ENCODE data around the gene SLC37A1.
"Not testable (repeated sequence)": the region's sequence is repeated elsewhere in the genome, so short reads cannot be mapped to it uniquely, and the experiment has no call there.

SLC37A1 gene
- total RNA-seq = 25.8 to 30.4 (median 27.8) reads per million in 3 donors

GRCh38 chr21:42513151-42513984 lies at the start of gene SLC37A1:
Gene SLC37A1, plus strand, starts transcription at chr21:42513852. Its CDS starts 4,603 bp downstream, at chr21:42518455.
- H3K4me1 ChIP-seq (ENCODE audit: control insufficient read depth, insufficient read depth, low read length, poor library complexity, severe bottlenecking) = peaks cover 14% of the 10 kb centered on the region
- H3K27me3 ChIP-seq (replicated peaks; ENCODE audit: control insufficient read depth, insufficient read depth, low read length, poor library complexity, severe bottlenecking) = no peaks in the 10 kb centered on the region
- no peaks in the 10 kb centered on the region for H3K9me3 ChIP-seq (ENCODE audit: control insufficient read depth, low read length)
- H3K4me3 ChIP-seq (ENCODE audit: insufficient read depth, low read depth, low read length, poor library complexity, severe bottlenecking) = peak within 1 kb of the TSS; percentile 97
- peaks cover 5% of the 10 kb centered on the region for H3K36me3 ChIP-seq (ENCODE audit: control insufficient read depth, insufficient read depth, low read length)
- peak in 1 of 3 donors; percentile 34 for DNase-seq
- peak within 1 kb of the TSS; percentile 78 for H3K27ac ChIP-seq (ENCODE audit: insufficient read depth, low read length, poor library complexity, severe bottlenecking)

- Histone ChIP-seq H3K4me1 (ENCODE audit: control insufficient read depth, insufficient read depth, low read length, poor library complexity, severe bottlenecking) (peaks cover 32% of the 10 kb centered on the region), H3K4me3 (ENCODE audit: insufficient read depth, low read depth, low read length, poor library complexity, severe bottlenecking) (no peak overlapping the region), H3K9me3 (ENCODE audit: control insufficient read depth, low read length) (no peaks in the 10 kb centered on the region), H3K27ac (ENCODE audit: insufficient read depth, low read length, poor library complexity, severe bottlenecking) (peak overlapping the region; percentile 4), H3K36me3 (ENCODE audit: control insufficient read depth, insufficient read depth, low read length) (no peaks in the 10 kb centered on the region), H3K27me3 (replicated peaks; ENCODE audit: control insufficient read depth, insufficient read depth, low read length, poor library complexity, severe bottlenecking) (no peaks in the 10 kb centered on the region)
- peak; percentile 60 to 66 (median 62) for DNase-seq
Observed at GRCh38 chr21:42463861-42464515, 49.7 kb upstream of the SLC37A1 start.

DNA sequence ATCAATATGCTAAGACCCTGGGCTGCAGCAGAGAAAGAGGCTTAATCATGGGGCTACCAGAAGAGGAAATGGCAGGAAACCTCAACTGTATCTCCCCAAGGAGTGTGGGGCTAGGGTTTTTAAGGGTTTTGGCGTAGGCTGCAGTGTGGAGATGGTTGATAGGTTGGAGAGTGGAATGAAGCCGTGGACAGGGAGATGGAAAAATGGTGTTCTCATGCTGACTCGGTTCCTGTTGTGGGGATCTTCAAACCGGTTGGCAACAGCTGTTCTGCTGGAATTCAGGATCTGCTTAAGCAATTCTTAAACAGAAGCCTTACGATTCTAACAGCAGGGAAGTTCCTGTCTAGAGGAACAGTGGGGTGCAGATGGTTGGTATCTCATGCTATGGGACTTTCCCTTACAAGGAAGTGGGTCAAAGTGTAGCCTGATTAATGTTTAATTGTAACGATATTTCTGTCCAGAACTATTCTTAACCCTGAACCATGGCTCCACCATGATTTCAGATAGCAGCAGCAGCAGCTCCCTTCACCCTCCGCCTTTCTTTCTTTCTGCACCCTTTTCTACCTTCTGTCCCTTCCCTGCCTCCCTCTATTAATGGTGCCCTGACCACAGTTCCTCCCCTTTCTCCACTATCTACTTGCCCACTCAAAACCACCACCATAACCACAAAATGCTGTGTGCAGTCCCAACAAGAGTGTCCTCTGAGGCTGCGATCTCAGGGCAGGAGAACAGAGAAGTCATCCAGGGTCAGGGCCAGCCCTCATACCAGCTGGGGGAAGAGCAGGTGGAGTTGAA lies 48.4 kb upstream of the SLC37A1 start:
- H3K4me1 ChIP-seq (ENCODE audit: control insufficient read depth, insufficient read depth, low read length, poor library complexity, severe bottlenecking) = peaks cover 31% of the 10 kb centered on the region

GRCh38 chr21:42465803-42466127 lies 47.9 kb upstream of the SLC37A1 start:
- Histone ChIP-seq H3K4me1 (ENCODE audit: control insufficient read depth, insufficient read depth, low read length, poor library complexity, severe bottlenecking) (peaks cover 26% of the 10 kb centered on the region), H3K4me3 (ENCODE audit: insufficient read depth, low read depth, low read length, poor library complexity, severe bottlenecking) (no peak overlapping the region), H3K36me3 (ENCODE audit: control insufficient read depth, insufficient read depth, low read length) (no peaks in the 10 kb centered on the region), H3K9me3 (ENCODE audit: control insufficient read depth, low read length) (no peaks in the 10 kb centered on the region), H3K27ac (ENCODE audit: insufficient read depth, low read length, poor library complexity, severe bottlenecking) (no peak overlapping the region), H3K27me3 (replicated peaks; ENCODE audit: control insufficient read depth, insufficient read depth, low read length, poor library complexity, severe bottlenecking) (no peaks in the 10 kb centered on the region)
- DNase-seq = no peak

More for the DNA sequence above, 48.4 kb upstream of the SLC37A1 start:
- no peak overlapping the region for H3K4me3 ChIP-seq (ENCODE audit: insufficient read depth, low read depth, low read length, poor library complexity, severe bottlenecking)
- no peaks in the 10 kb centered on the region for H3K36me3 ChIP-seq (ENCODE audit: control insufficient read depth, insufficient read depth, low read length)
- H3K27ac ChIP-seq (ENCODE audit: insufficient read depth, low read length, poor library complexity, severe bottlenecking) = no peak overlapping the region
- DNase-seq = no peak
- no peaks in the 10 kb centered on the region for H3K9me3 ChIP-seq (ENCODE audit: control insufficient read depth, low read length)
- no peaks in the 10 kb centered on the region for H3K27me3 ChIP-seq (replicated peaks; ENCODE audit: control insufficient read depth, insufficient read depth, low read length, poor library complexity, severe bottlenecking)

GRCh38 chr21:42466700-42467099 lies 47.0 kb upstream of the SLC37A1 start:
- Histone ChIP-seq H3K27ac (ENCODE audit: insufficient read depth, low read length, poor library complexity, severe bottlenecking) (no peak overlapping the region), H3K27me3 (replicated peaks; ENCODE audit: control insufficient read depth, insufficient read depth, low read length, poor library complexity, severe bottlenecking) (no peaks in the 10 kb centered on the region), H3K36me3 (ENCODE audit: control insufficient read depth, insufficient read depth, low read length) (no peaks in the 10 kb centered on the region), H3K4me1 (ENCODE audit: control insufficient read depth, insufficient read depth, low read length, poor library complexity, severe bottlenecking) (peaks cover 20% of the 10 kb centered on the region), H3K4me3 (ENCODE audit: insufficient read depth, low read depth, low read length, poor library complexity, severe bottlenecking) (no peak overlapping the region), H3K9me3 (ENCODE audit: control insufficient read depth, low read length) (no peaks in the 10 kb centered on the region)
- DNase-seq = no peak

- no peak overlapping the region for H3K4me3 ChIP-seq (ENCODE audit: insufficient read depth, low read depth, low read length, poor library complexity, severe bottlenecking)
- no peaks in the 10 kb centered on the region for H3K27me3 ChIP-seq (replicated peaks; ENCODE audit: control insufficient read depth, insufficient read depth, low read length, poor library complexity, severe bottlenecking)
- H3K27ac ChIP-seq (ENCODE audit: insufficient read depth, low read length, poor library complexity, severe bottlenecking) = no peak overlapping the region
- DNase-seq = no peak
- H3K4me1 ChIP-seq (ENCODE audit: control insufficient read depth, insufficient read depth, low read length, poor library complexity, severe bottlenecking) = peaks cover 20% of the 10 kb centered on the region
- no peaks in the 10 kb centered on the region for H3K9me3 ChIP-seq (ENCODE audit: control insufficient read depth, low read length)
- no peaks in the 10 kb centered on the region for H3K36me3 ChIP-seq (ENCODE audit: control insufficient read depth, insufficient read depth, low read length)
Observed at GRCh38 chr21:42467140-42467983, 46.3 kb upstream of the SLC37A1 start.

GRCh38 chr21:42468491-42469131 lies 45.0 kb upstream of the SLC37A1 start:
- Histone ChIP-seq H3K4me1 (ENCODE audit: control insufficient read depth, insufficient read depth, low read length, poor library complexity, severe bottlenecking) (peaks cover 20% of the 10 kb centered on the region), H3K9me3 (ENCODE audit: control insufficient read depth, low read length) (no peaks in the 10 kb centered on the region), H3K27me3 (replicated peaks; ENCODE audit: control insufficient read depth, insufficient read depth, low read length, poor library complexity, severe bottlenecking) (no peaks in the 10 kb centered on the region), H3K4me3 (ENCODE audit: insufficient read depth, low read depth, low read length, poor library complexity, severe bottlenecking) (no peak overlapping the region), H3K27ac (ENCODE audit: insufficient read depth, low read length, poor library complexity, severe bottlenecking) (no peak overlapping the region), H3K36me3 (ENCODE audit: control insufficient read depth, insufficient read depth, low read length) (no peaks in the 10 kb centered on the region)
- DNase-seq = no peak

DNA sequence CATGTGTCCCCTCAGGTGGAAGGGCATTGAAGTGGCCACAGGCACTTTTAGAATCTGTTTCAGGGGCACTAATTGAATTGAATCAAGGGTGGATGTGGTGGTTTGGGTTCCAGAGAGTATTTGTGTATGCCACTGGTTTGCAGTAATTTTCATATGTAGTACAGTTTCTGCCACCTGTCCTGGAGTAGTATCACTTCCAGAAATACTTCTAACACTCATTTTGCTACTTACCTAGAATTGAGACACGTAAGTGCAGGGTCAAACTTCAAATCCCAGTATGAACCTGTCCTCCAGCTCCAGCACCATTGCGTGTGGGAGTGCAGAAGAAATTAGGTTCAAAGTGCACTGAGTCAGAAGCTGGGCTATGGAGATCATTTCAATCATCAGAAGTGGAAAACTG lies 44.4 kb upstream of the SLC37A1 start:
- Histone ChIP-seq H3K4me3 (ENCODE audit: insufficient read depth, low read depth, low read length, poor library complexity, severe bottlenecking) (no peak overlapping the region), H3K9me3 (ENCODE audit: control insufficient read depth, low read length) (no peaks in the 10 kb centered on the region), H3K4me1 (ENCODE audit: control insufficient read depth, insufficient read depth, low read length, poor library complexity, severe bottlenecking) (peaks cover 16% of the 10 kb centered on the region), H3K27me3 (replicated peaks; ENCODE audit: control insufficient read depth, insufficient read depth, low read length, poor library complexity, severe bottlenecking) (no peaks in the 10 kb centered on the region), H3K27ac (ENCODE audit: insufficient read depth, low read length, poor library complexity, severe bottlenecking) (no peak overlapping the region), H3K36me3 (ENCODE audit: control insufficient read depth, insufficient read depth, low read length) (no peaks in the 10 kb centered on the region)
- DNase-seq = no peak

- not testable (repeated sequence) for H3K27me3 ChIP-seq (replicated peaks; ENCODE audit: control insufficient read depth, insufficient read depth, low read length, poor library complexity, severe bottlenecking); H3K36me3 ChIP-seq (ENCODE audit: control insufficient read depth, insufficient read depth, low read length); DNase-seq; H3K9me3 ChIP-seq (ENCODE audit: control insufficient read depth, low read length); H3K27ac ChIP-seq (ENCODE audit: insufficient read depth, low read length, poor library complexity, severe bottlenecking); H3K4me3 ChIP-seq (ENCODE audit: insufficient read depth, low read depth, low read length, poor library complexity, severe bottlenecking)
- H3K4me1 ChIP-seq (ENCODE audit: control insufficient read depth, insufficient read depth, low read length, poor library complexity, severe bottlenecking) = peaks cover 11% of the 10 kb centered on the region
Observed at GRCh38 chr21:42469726-42470125, 43.9 kb upstream of the SLC37A1 start.
